ENCODE measurements around the gene PARD3.

- TF ChIP-seq KDM5A (IDR thresholded peaks at IDR 0.05) (no peak), JUNB (IDR thresholded peaks at IDR 0.05) (no peak), CTCF (IDR thresholded peaks at IDR 0.05) (no peak)
Observed at GRCh38 chr10:34444223-34445183, 370.6 kb downstream of the PARD3 start.

Measured in A549 (cell line).